Muscle layer of colon (tissue), 2 donors: ENCODE results near the gene CXCL3.

ENCODE experiments used
- H3K27ac ChIP-seq: one replicate; pipeline ENCODE4 v1.7.0; 2013; ENCODE audit warnings: low read depth, mild to moderate bottlenecking, low read length, moderate library complexity
- H3K27me3 ChIP-seq, 2 donors: one replicate each; pipeline ENCODE4 v1.7.0; 2013; ENCODE audit warnings: low read length in 2 of 2, mild to moderate bottlenecking in 2 of 2; ENCODE audit not compliant: insufficient read depth in 2 of 2, control insufficient read depth in 1 of 2
- H3K36me3 ChIP-seq: one replicate; pipeline ENCODE4 v1.7.0; 2013; ENCODE audit warnings: mild to moderate bottlenecking, low read length; ENCODE audit not compliant: insufficient read depth
- H3K4me1 ChIP-seq: one replicate; pipeline ENCODE4 v1.7.0; 2013; ENCODE audit warnings: mild to moderate bottlenecking, low read length; ENCODE audit not compliant: insufficient read depth
- H3K4me3 ChIP-seq, 2 donors: one replicate each; pipeline ENCODE4 v1.7.0; 2013; ENCODE audit warnings: low read length in 2 of 2, low read depth in 1 of 2, mild to moderate bottlenecking in 1 of 2, moderate library complexity in 1 of 2
- H3K9ac ChIP-seq: one replicate; pipeline ENCODE4 v1.7.0; 2013; ENCODE audit warnings: low read length
- H3K9me3 ChIP-seq: one replicate; pipeline ENCODE4 v1.7.0; 2013; ENCODE audit warnings: mild to moderate bottlenecking, low read length
- donor health status: abdominal sarcoma.
- donor health status: Adenocarcinoma of cecum.

The CXCL3 gene

GRCh38 chr4:74009307-74009706, 29.2 kb downstream of the CXCL3 start:
- no peaks in the 10 kb centered on the region for H3K27me3 ChIP-seq
- no peak overlapping the region for H3K27ac ChIP-seq
- no peaks in the 10 kb centered on the region for H3K9me3 ChIP-seq
- no peak overlapping the region for H3K9ac ChIP-seq
- no peak overlapping the region for H3K4me3 ChIP-seq
- no peaks in the 10 kb centered on the region for H3K36me3 ChIP-seq
- no peaks in the 10 kb centered on the region for H3K4me1 ChIP-seq

- H3K9me3 ChIP-seq: no peaks in the 10 kb centered on the region
- no peaks in the 10 kb centered on the region for H3K4me1 ChIP-seq
- no peaks in the 10 kb centered on the region for H3K36me3 ChIP-seq
- no peaks in the 10 kb centered on the region for H3K27me3 ChIP-seq
- H3K27ac ChIP-seq: no peak overlapping the region
- no peak overlapping the region for H3K9ac ChIP-seq
- no peak overlapping the region for H3K4me3 ChIP-seq
Measured at GRCh38 chr4:74006009-74006476, 32.4 kb downstream of the CXCL3 start.

GRCh38 chr4:74005528-74005927, 33.0 kb downstream of the CXCL3 start:
- no peaks in the 10 kb centered on the region for H3K36me3 ChIP-seq
- no peaks in the 10 kb centered on the region for H3K4me1 ChIP-seq
- H3K9ac ChIP-seq: no peak overlapping the region
- no peak overlapping the region for H3K4me3 ChIP-seq
- H3K9me3 ChIP-seq: no peaks in the 10 kb centered on the region
- H3K27ac ChIP-seq: no peak overlapping the region
- H3K27me3 ChIP-seq: no peaks in the 10 kb centered on the region

DNA sequence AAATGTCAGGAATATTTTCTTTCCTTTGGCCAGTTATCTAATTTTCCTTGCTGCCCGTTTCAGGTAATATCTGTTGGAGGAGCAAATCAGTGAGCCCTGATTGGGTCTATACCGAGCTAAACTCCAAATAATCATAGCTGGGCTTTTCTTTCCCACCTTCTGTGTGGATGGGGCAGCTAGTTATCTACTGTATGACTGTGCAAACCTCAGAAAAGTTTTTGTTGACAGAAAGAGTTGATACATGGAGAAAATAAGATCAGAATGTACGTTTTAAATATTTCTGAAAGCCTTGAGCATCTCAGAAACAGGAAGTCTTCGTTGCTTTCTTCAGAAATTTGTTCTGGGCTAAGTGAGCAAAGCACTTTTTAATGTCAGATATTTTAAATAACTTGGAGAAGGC, 33.8 kb downstream of the CXCL3 start:
- Histone ChIP-seq H3K4me3 (no peak overlapping the region), H3K9me3 (no peaks in the 10 kb centered on the region), H3K27me3 (no peaks in the 10 kb centered on the region), H3K4me1 (no peaks in the 10 kb centered on the region), H3K9ac (no peak overlapping the region), H3K27ac (no peak overlapping the region), H3K36me3 (no peaks in the 10 kb centered on the region)

DNA sequence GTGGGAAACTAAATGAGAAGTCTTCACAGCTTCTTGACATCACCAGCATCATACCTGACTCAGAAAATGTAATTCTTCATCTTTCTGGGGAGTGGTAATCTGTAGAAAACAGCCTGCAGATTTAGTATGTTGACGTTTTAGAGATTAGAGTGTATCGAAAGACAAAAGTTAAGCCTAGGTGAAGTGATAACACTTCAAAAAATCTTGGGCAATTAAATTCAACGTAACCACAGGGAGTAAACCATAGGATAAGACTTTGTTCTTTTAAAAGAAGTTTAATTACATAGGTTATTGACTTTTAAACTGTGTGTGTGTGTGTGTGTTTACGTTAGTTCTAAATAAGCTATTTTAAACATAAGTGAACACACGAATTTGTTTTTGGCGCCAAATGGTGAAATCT, 38.2 kb downstream of the CXCL3 start:
- H3K4me1 ChIP-seq: no peaks in the 10 kb centered on the region
- no peak overlapping the region for H3K4me3 ChIP-seq
- H3K36me3 ChIP-seq: no peaks in the 10 kb centered on the region
- no peak overlapping the region for H3K27ac ChIP-seq
- H3K9me3 ChIP-seq: no peaks in the 10 kb centered on the region
- peaks cover 0 to 5% of the 10 kb centered on the region in 2 donors for H3K27me3 ChIP-seq
- H3K9ac ChIP-seq: no peak overlapping the region

DNA sequence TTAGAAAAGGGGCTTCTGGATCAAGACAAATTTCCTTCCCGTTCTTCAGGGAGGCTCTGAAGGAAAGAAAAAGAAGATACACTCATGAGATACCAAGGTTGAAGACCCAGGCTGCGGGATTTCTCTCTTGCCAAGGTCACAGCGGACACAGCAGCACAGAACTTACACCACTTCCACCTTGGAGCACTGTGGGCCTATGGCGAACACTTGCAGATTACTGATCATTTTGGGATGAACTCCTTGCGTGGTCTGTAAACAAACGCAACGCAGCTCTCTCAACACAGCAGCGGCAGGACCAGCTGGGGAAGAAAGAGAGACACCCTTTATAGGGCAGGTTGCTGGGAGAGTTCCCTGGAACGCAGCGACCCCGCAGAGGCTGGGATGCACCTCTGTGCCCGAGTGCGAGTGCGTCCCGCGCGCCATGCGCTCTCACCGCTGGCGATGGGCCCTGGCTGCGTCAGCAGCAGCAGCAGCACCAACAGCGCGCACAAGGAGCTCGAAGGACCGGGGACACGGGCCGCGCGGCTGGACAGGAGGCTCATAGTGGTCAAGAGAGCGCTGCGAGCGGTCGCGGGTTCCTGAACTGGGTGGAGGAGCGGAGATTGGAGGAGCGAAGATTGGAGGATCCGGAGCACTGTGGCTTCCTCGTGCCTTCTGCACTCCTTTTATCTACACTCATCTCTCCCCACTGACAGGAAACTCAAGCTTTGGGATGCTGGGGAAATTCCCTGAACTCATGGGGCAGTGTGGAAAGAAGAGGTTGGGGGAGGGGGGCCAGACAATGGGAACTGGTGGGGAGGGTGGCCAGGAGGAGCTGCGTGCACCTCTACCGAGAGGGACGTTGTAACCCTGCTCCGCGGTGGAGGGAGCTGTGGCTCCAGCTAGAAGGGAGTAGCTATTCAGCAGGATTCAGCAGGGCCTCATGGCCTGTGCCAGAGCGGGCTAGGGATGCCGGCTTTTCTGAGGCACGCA, 40.2 kb downstream of the CXCL3 start, which contains the start of gene CXCL5:
Gene CXCL5 (minus strand): TSS at position 638 of the 972 bp plus-strand sequence. CDS start 96 bp downstream, at position 542.
- no peak within 1 kb of the TSS for H3K9ac ChIP-seq

DNA sequence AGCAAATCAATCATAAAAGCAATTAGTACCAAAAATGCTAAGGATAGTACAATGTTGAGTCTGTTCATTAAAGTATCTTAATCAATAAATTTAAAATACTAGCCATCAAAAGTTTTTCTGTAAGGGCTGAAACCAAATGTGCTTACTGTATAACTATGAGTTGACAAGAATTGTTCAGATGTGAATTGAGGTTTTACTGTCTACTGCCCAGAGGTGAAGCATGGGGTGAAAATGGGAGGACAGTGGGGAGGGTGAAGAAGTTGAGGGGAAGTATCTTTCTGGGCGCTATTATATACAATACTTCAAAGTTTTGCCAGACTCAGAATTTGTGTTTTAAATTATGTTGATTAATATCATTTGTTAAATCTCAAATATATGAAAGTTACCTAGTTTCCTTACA, 46.4 kb downstream of the CXCL3 start:
- no peaks in the 10 kb centered on the region for H3K36me3 ChIP-seq
- H3K27ac ChIP-seq: no peak overlapping the region
- no peaks in the 10 kb centered on the region for H3K9me3 ChIP-seq
- no peaks in the 10 kb centered on the region for H3K27me3 ChIP-seq
- no peak overlapping the region for H3K9ac ChIP-seq
- H3K4me3 ChIP-seq: no peak overlapping the region
- no peaks in the 10 kb centered on the region for H3K4me1 ChIP-seq

More for the DNA sequence above, 40.2 kb downstream of the CXCL3 start, which contains the start of gene CXCL5:
- Histone ChIP-seq H3K4me3 (no peak within 1 kb of the TSS), H3K36me3 (no peaks in the 10 kb centered on the region), H3K9me3 (no peaks in the 10 kb centered on the region), H3K27me3 (peaks cover 0 to 5% of the 10 kb centered on the region in 2 donors), H3K27ac (no peak within 1 kb of the TSS), H3K4me1 (no peaks in the 10 kb centered on the region)

DNA sequence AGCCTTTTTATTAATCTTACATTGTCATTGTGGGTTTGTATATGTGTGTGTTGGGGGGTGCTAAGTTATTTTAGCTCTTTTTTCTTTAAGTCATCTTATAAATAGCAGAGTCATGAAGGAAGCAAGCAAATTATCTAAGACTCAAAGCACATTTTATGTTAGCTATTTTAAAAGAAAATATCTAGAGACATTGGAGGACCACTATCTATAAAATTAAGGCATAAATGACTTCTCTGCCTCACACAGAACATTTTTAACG, 46.8 kb downstream of the CXCL3 start:
- Histone ChIP-seq H3K36me3 (no peaks in the 10 kb centered on the region), H3K27me3 (no peaks in the 10 kb centered on the region), H3K9me3 (no peaks in the 10 kb centered on the region), H3K9ac (no peak overlapping the region), H3K4me3 (no peak overlapping the region), H3K27ac (no peak overlapping the region), H3K4me1 (no peaks in the 10 kb centered on the region)

DNA sequence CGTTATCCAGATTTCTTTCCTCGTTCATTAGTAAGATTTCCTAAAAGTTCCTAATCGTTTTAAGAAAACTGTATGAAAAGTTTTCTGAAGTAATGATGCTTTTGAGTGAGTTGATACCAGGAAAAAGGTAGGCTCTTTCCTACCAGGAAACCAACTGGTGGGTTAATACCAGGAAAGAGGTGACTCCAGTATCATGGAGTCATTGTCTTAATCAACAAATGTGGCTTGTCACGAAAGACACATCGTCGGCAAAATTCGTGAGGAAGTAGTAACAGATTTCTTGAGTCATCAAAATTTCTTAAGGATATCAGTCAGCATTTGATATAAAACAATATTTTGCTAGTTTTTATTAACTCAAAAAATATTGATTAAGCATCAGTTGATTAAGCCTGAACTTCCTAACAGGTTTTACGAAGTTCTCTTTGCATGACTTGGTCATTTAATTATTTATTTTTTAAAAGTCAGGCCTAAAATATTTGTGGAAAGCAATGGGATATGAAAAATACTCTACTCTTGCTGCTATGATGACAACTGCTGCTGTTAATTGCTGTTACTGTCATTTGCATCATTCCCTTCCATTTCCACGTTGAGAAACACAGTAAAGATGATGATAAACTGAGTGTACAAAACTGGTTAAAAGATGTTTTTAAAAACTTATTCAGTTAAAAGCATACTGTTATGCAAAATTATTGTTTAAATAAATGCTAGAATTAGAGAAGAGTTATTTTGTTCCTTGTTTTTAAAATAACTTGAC, 47.3 kb downstream of the CXCL3 start:
- Histone ChIP-seq H3K9ac (no peak overlapping the region), H3K4me1 (no peaks in the 10 kb centered on the region), H3K9me3 (no peaks in the 10 kb centered on the region), H3K36me3 (no peaks in the 10 kb centered on the region), H3K27me3 (no peaks in the 10 kb centered on the region), H3K4me3 (no peak overlapping the region), H3K27ac (no peak overlapping the region)

- no peaks in the 10 kb centered on the region for H3K9me3 ChIP-seq
- H3K36me3 ChIP-seq: no peaks in the 10 kb centered on the region
- H3K4me1 ChIP-seq: no peaks in the 10 kb centered on the region
- H3K4me3 ChIP-seq: no peak overlapping the region
- no peaks in the 10 kb centered on the region for H3K27me3 ChIP-seq
- H3K9ac ChIP-seq: no peak overlapping the region
- no peak overlapping the region for H3K27ac ChIP-seq
Measured at GRCh38 chr4:73989928-73990327, 48.6 kb downstream of the CXCL3 start.

DNA sequence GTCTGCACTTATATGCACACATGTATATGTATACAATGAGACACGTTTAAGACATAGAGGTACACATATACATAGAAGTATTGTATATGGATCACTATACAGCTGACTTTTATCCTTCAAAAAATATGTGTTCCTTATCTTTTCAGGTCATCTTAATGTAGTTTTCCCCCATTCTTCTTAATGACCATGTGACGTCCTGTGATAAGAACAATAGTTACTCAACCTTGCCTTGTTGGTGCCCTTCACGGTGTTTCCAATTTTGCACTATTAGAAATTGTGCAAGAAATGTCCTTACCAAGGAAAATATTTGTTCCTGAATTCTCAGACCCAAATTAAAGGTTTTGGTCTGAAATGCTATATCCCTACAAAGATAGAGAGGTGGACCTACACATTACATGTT, 49.5 kb downstream of the CXCL3 start:
- H3K9me3 ChIP-seq: no peaks in the 10 kb centered on the region
- H3K27me3 ChIP-seq: no peaks in the 10 kb centered on the region
- H3K9ac ChIP-seq: no peak overlapping the region
- H3K4me3 ChIP-seq: no peak overlapping the region
- H3K36me3 ChIP-seq: no peaks in the 10 kb centered on the region
- H3K27ac ChIP-seq: no peak overlapping the region
- H3K4me1 ChIP-seq: no peaks in the 10 kb centered on the region
